HepG2 (cell line): Measurements from ENCODE around the gene SEZ6L. TPM values are rescaled to one million over a fixed set of nuclear protein-coding genes. Genes with fewer than 3 reads are reported as not detected.

Experiments
- ATAC-seq: fragments of 200-7000 bp; cut with Tn5 transposase; 3 replicates; pipeline ENCODE4 v1.9.1; 2020; ENCODE audit warnings: mild to moderate bottlenecking, moderate library complexity
- BruUV-seq: library from RNA; stranded (reverse); fragments of 400-500 nt; replicated peaks from 2 replicates; lab custom pipeline; 2021; lab: Mats Ljungman, UMichigan
- CTCF ChIA-PET: fragments of 300-600 bp; formaldehyde crosslinking; extraction: SDS; loops from one replicate; lab custom pipeline; 2021; ENCODE audit warnings: low total read pairs, inconsistent platforms, low intra/inter-chr PET ratio; lab: Yijun Ruan, JAX
- POLR2A ChIA-PET: fragments of 350-600 bp; sonication (Branson Sonifier 250); formaldehyde crosslinking; loops from one replicate; lab custom pipeline; 2020; ENCODE audit warnings: antibody characterized with exemption, inconsistent platforms; lab: Yijun Ruan, JAX
- DNase-seq: peaks from one replicate; pipeline ENCODE4 v3.0.0-alpha.2; 2015; ENCODE audit warnings: low spot score
- FAIRE-seq: peaks from 3 replicates; lab custom pipeline; 2011; peaks lifted over from hg19 to GRCh38; lab: Jason Lieb, UNC
- H2AFZ ChIP-seq: one replicate; pipeline ENCODE4 v1.6.1; 2011; ENCODE audit warnings: low read length, inconsistent platforms
- H3K27ac ChIP-seq: fragments of 300-600 bp; 3 replicates; pipeline ENCODE4 v1.8.0; 2011; ENCODE audit warnings: mixed run types, mild to moderate bottlenecking, mixed read lengths, low read length, inconsistent platforms; ENCODE audit not compliant: insufficient read depth; ENCODE audit errors: extremely low read length
- H3K27me3 ChIP-seq, 2 experiments: fragments of 200-600 bp in 1 of 2; 2 replicates in 1 of 2; 3 replicates in 1 of 2; pipeline versions ENCODE4 v1.6.0 to v1.8.0; 2011; ENCODE audit warnings: low read length in 2 of 2, mild to moderate bottlenecking in 2 of 2, moderate library complexity in 2 of 2, inconsistent platforms in 1 of 2; ENCODE audit not compliant: insufficient read depth in 2 of 2, control insufficient read depth in 1 of 2
- H3K36me3 ChIP-seq, 2 experiments: fragments of 200-600 bp in 1 of 2; replicated peaks in 1 of 2; 2 replicates in 1 of 2; 3 replicates in 1 of 2; pipeline versions ENCODE4 v1.5.1 to v1.8.0; 2011; ENCODE audit warnings: low read length in 2 of 2, inconsistent platforms in 1 of 2; ENCODE audit not compliant: insufficient read depth in 2 of 2, control insufficient read depth in 1 of 2
- H3K4me1 ChIP-seq: 2 replicates; pipeline ENCODE4 v1.5.1; 2012; ENCODE audit warnings: low read length, inconsistent platforms; ENCODE audit not compliant: insufficient read depth
- H3K4me2 ChIP-seq: 2 replicates; pipeline ENCODE4 v1.6.0; 2011; ENCODE audit warnings: low read depth, low read length, inconsistent platforms
- H3K4me3 ChIP-seq, 3 experiments: fragments of 200-600 bp in 1 of 3; sonication (generic), shearing (Covaris generic) in 1 of 3; replicated peaks in 1 of 3; 2 replicates each; pipeline ENCODE4 v1.5.1; 2011 to 2016; ENCODE audit warnings: low read length in 3 of 3, inconsistent platforms in 2 of 3, low read depth in 2 of 3, mild to moderate bottlenecking in 2 of 3, control low read depth in 1 of 3, mixed read lengths in 1 of 3; ENCODE audit not compliant: insufficient read depth in 1 of 3
- H3K79me2 ChIP-seq: one replicate; pipeline ENCODE4 v1.6.1; 2011; ENCODE audit warnings: low read length, inconsistent platforms; ENCODE audit not compliant: insufficient read depth
- H3K9ac ChIP-seq: 2 replicates; pipeline ENCODE4 v1.6.0; 2011; ENCODE audit warnings: mild to moderate bottlenecking, low read depth, low read length, inconsistent platforms; ENCODE audit not compliant: insufficient read depth
- H3K9me3 ChIP-seq: 2 replicates; pipeline ENCODE4 v1.5.1; 2012; ENCODE audit warnings: mild to moderate bottlenecking, low read length
- H4K20me1 ChIP-seq: 2 replicates; pipeline ENCODE4 v1.6.0; 2011; ENCODE audit warnings: inconsistent platforms, mild to moderate bottlenecking, low read length, moderate library complexity; ENCODE audit not compliant: insufficient read depth
- CEBPG ChIP-seq: IDR thresholded peaks from 2 replicates; pipeline ENCODE4 v1.6.1; 2016
- CTCF ChIP-seq: sonication (generic); formaldehyde crosslinking; IDR thresholded peaks from 2 replicates; pipeline ENCODE4 v1.5.0; 2020; ENCODE audit warnings: mild to moderate bottlenecking, missing genetic modification reagents, moderate library complexity
- FOSL2 ChIP-seq: sonication (generic); formaldehyde crosslinking; IDR thresholded peaks from 2 replicates; pipeline ENCODE4 v1.4.0; 2020; ENCODE audit warnings: missing genetic modification reagents
- MAFK ChIP-seq, 2 experiments: IDR thresholded peaks in 1 of 2; conservative IDR thresholded peaks in 1 of 2; 2 replicates each; pipeline ENCODE4 v1.6.1; 2011; ENCODE audit warnings: improper control_type of control experiment in 2 of 2, low read length in 2 of 2
- MXI1 ChIP-seq: IDR thresholded peaks from 3 replicates; pipeline ENCODE4 v1.6.1; 2012; ENCODE audit warnings: low read depth, low read length, inconsistent platforms, borderline replicate concordance
- NFYB ChIP-seq: sonication (generic); formaldehyde crosslinking; IDR thresholded peaks from 2 replicates; pipeline ENCODE4 v1.4.0; 2020; ENCODE audit warnings: missing genetic modification reagents
- NFYC ChIP-seq: IDR thresholded peaks from 2 replicates; pipeline ENCODE4 v1.6.1; 2016; ENCODE audit warnings: missing genetic modification reagents, missing compliant biosample characterization
- RAD21 ChIP-seq: fragments of 450-650 bp; formaldehyde crosslinking; IDR thresholded peaks from 2 replicates; pipeline ENCODE4 v1.5.0; 2020; ENCODE audit warnings: mild to moderate bottlenecking
- SMC3 ChIP-seq: IDR thresholded peaks from 2 replicates; pipeline ENCODE4 v1.6.1; 2011; ENCODE audit warnings: low read length, improper control_type of control experiment
- STAG1 ChIP-seq: sonication (generic); formaldehyde crosslinking; IDR thresholded peaks from 2 replicates; pipeline ENCODE4 v1.4.0; 2020; ENCODE audit warnings: missing genetic modification reagents
- TEF ChIP-seq: sonication (generic); formaldehyde crosslinking; IDR thresholded peaks from 2 replicates; pipeline ENCODE4 v1.5.0; 2020; ENCODE audit warnings: missing genetic modification reagents
- ZNF160 ChIP-seq: sonication (generic); formaldehyde crosslinking; IDR thresholded peaks from 2 replicates; pipeline ENCODE4 v1.8.0; 2022; ENCODE audit warnings: mild to moderate bottlenecking, inconsistent platforms, missing genetic modification reagents
- ZNF629 ChIP-seq: sonication (generic); formaldehyde crosslinking; conservative IDR thresholded peaks from 2 replicates; pipeline ENCODE4 v1.5.0; 2020; ENCODE audit warnings: missing genetic modification reagents
- ZNF883 ChIP-seq: sonication (generic); formaldehyde crosslinking; IDR thresholded peaks from 2 replicates; pipeline ENCODE4 v1.5.1; 2020; ENCODE audit warnings: mild to moderate bottlenecking, missing genetic modification reagents; ENCODE audit errors: not compliant biosample characterization
- WGBS: methylation state at CpG from one replicate; pipeline ENCODE4 v1.1.6; 2017; ENCODE audit warnings: low lambda C conversion rate; 5-methylcytosine and 5-hydroxymethylcytosine counted together
- in situ Hi-C: cut with HindIII; loops from 2 replicates; pipeline ENCODE4 v1.10.0; 2017; ENCODE audit warnings: low pct_unique_long_range_greater_than_20kb; ENCODE audit not compliant: extremely low pct_ligation_motif_present
- intact Hi-C: fragments of 100-400 bp; cut with micrococcal nuclease; formaldehyde crosslinking; loops from one replicate; pipeline ENCODE4 v1.10.0; 2022; ENCODE audit not compliant: unreplicated experiment
- polyA plus RNA-seq, 8 experiments: library from polyadenylated mRNA; depleted of rRNA in 3 of 8; stranded (reverse) in 7 of 8; unstranded in 1 of 8; fragments of >200 nt; fragmentation: Illumina TruSeq in 4 of 8; extraction: Trizol in 4 of 8; gene quantifications; 2 replicates each; pipeline versions ENCODE4 v1.2.1 to v1.2.3, GENCODE V29; 2011 to 2016; ENCODE audit warnings: low read depth in 4 of 8, missing spikeins in 1 of 8, mixed read lengths in 1 of 8; ENCODE audit not compliant: insufficient read depth in 1 of 8
- total RNA-seq, 5 experiments: library from RNA; depleted of rRNA; stranded (reverse); fragments of >200 nt; fragmentation: Illumina TruSeq; extraction: Trizol; gene quantifications; 2 replicates each; pipeline ENCODE4 v1.2.3, GENCODE V29; 2016; ENCODE audit warnings: low read depth in 1 of 5

The SEZ6L gene
- total and polyA plus RNA-seq, 2 of the 13 experiments (the other 11 are each of a cell fraction or from before 2014, with no cell fraction given), result not detected

- POLR2A ChIA-PET, result no interaction called here
- BruUV-seq, result no TSS peak
These were observed 159.0 kb downstream of the SEZ6L start for GRCh38 chr22:26328221-26328620.

GRCh38 chr22:26330971-26331625 is 161.8 kb downstream of the SEZ6L start:
- Histone ChIP-seq H3K4me1 (no peaks in the 10 kb centered on the region), H3K4me3 (no peak overlapping the region), H4K20me1 (no peaks in the 10 kb centered on the region), H3K27ac (no peak overlapping the region), H3K27me3 (peaks cover 0 to 33% of the 10 kb centered on the region in 2 experiments; a peak in 4 of 5 replicates), H3K36me3 (no peaks in the 10 kb centered on the region), H3K9ac (no peak overlapping the region), H2AFZ (no peak overlapping the region), H3K4me2 (no peak overlapping the region), H3K9me3 (no peaks in the 10 kb centered on the region), H3K79me2 (no peaks in the 10 kb centered on the region)
- in situ Hi-C loops, result loop anchor here (5.0 kb wide), 1 partner anchor 559 kb away; no protein-coding TSS in a partner anchor
- POLR2A ChIA-PET, result no interaction called here
- intact Hi-C loops, result loop anchor here (1.0 to 2.0 kb wide), 3 partner anchors 159 to 476 kb away; no protein-coding TSS in a partner anchor
- TF ChIP-seq STAG1, result peak; percentile 95
- peak; percentile 89 for TF ChIP-seq SMC3
- TF ChIP-seq TEF (CRISPR knock-in tag), result 0 out of 2 replicates have a peak, but pooled peaks have one; percentile 55
- TF ChIP-seq MAFK (conservative IDR thresholded peaks at IDR 0.05 in 1 of 2, IDR thresholded peaks at IDR 0.05 in 1 of 2; ENCODE audit: low read length in 2 of 2), result no peak
- 0 out of 2 replicates have a peak, but pooled peaks have one; percentile 10 for TF ChIP-seq FOSL2
- peak; percentile 68 for TF ChIP-seq CEBPG (CRISPR knock-in tag)
- peak; percentile 83 for TF ChIP-seq RAD21 (CRISPR knock-in tag)
- no peak for TF ChIP-seq ZNF883 (CRISPR knock-in tag)
- TF ChIP-seq NFYB (CRISPR knock-in tag), result peak; percentile 45; the same call in 1 of the 2 replicates
- peak; percentile 91 for TF ChIP-seq CTCF
- TF ChIP-seq MXI1, result no peak
- peak; percentile 65; the same call in 1 of the 2 replicates for TF ChIP-seq NFYC (CRISPR knock-in tag)
- no TSS peak for BruUV-seq
- CTCF ChIA-PET, result interaction anchor here (2.0 to 2.3 kb wide), 3 partner anchors 159 to 556 kb away, joined by 7 to 13 read pairs (median 12); no protein-coding TSS in a partner anchor
- peak; percentile 82 for ATAC-seq
- 28% methylated on average over 4 of the region's 4 CpGs for WGBS
- FAIRE-seq, result peak; percentile 91
- peak; percentile 54 for DNase-seq

More at GRCh38 chr22:26328221-26328620, 159.0 kb downstream of the SEZ6L start:
- intact Hi-C loops, result no loop called here
- Histone ChIP-seq H3K4me2 (no peak overlapping the region), H3K27me3 (peaks cover 0 to 20% of the 10 kb centered on the region in 2 experiments; a peak in 4 of 5 replicates), H4K20me1 (no peaks in the 10 kb centered on the region), H3K4me3 (no peak overlapping the region), H3K27ac (no peak overlapping the region)
- FAIRE-seq, result no peak
- WGBS, result 11% methylated on average over 8 of the region's 8 CpGs
- TF ChIP-seq ZNF160 (CRISPR knock-in tag) (no peak), ZNF629 (CRISPR knock-in tag) (peak; percentile 71)
- TF ChIP-seq, all 625 proteins: peak for 1
- Histone ChIP-seq H3K36me3 (no peaks in the 10 kb centered on the region), H2AFZ (no peak overlapping the region), H3K9ac (no peak overlapping the region), H3K79me2 (no peaks in the 10 kb centered on the region), H3K9me3 (no peaks in the 10 kb centered on the region), H3K4me1 (no peaks in the 10 kb centered on the region)
- CTCF ChIA-PET, result no interaction called here
- in situ Hi-C loops, result loop anchor here (5.0 kb wide), 1 partner anchor 431 kb away; no protein-coding TSS in a partner anchor
- ATAC-seq (no peak), DNase-seq (no peak)
